ENCODE results near the gene MT1E. TPM values are rescaled to one million over a fixed set of nuclear protein-coding genes. Genes with fewer than 3 reads are reported as not detected.

MT1E gene
- total and polyA plus RNA-seq, 2 of the 13 experiments (the other 11 are each of a cell fraction or from before 2014, with no cell fraction given) = 110 to 1,072 TPM

DNA sequence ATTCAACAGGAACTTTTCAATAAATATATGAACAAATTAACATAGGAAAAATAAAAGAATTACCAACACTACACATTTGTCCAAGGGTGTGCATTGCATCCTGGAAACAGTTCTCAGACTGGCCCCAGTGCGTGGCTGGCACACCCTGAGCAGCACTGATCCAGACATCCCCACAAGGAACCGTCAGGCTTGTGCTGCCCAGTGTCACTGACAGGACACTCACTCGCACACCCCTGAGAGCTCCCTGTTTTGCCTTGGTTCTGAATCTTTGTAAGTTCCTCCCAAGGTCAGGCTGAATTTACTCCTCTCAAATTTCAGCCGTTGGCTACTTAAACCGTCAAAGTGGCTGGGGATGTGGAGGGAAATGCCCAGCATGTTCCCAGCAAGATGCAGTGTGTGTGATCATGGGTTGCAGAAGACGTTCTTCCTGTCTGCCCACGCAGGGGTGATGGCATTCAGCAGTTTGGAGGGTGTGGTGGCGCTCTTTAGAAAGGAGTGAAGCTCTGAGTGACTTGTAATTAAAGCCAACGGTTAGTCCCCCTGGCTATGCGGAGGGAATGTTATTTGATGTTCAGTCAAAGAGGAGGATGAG lies 15.5 kb upstream of the MT1E start (continued):
- TF ChIP-seq, protein P1, sequence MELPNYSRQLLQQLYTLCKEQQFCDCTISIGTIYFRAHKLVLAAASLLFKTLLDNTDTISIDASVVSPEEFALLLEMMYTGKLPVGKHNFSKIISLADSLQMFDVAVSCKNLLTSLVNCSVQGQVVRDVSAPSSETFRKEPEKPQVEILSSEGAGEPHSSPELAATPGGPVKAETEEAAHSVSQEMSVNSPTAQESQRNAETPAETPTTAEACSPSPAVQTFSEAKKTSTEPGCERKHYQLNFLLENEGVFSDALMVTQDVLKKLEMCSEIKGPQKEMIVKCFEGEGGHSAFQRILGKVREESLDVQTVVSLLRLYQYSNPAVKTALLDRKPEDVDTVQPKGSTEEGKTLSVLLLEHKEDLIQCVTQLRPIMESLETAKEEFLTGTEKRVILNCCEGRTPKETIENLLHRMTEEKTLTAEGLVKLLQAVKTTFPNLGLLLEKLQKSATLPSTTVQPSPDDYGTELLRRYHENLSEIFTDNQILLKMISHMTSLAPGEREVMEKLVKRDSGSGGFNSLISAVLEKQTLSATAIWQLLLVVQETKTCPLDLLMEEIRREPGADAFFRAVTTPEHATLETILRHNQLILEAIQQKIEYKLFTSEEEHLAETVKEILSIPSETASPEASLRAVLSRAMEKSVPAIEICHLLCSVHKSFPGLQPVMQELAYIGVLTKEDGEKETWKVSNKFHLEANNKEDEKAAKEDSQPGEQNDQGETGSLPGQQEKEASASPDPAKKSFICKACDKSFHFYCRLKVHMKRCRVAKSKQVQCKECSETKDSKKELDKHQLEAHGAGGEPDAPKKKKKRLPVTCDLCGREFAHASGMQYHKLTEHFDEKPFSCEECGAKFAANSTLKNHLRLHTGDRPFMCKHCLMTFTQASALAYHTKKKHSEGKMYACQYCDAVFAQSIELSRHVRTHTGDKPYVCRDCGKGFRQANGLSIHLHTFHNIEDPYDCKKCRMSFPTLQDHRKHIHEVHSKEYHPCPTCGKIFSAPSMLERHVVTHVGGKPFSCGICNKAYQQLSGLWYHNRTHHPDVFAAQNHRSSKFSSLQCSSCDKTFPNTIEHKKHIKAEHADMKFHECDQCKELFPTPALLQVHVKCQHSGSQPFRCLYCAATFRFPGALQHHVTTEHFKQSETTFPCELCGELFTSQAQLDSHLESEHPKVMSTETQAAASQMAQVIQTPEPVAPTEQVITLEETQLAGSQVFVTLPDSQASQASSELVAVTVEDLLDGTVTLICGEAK (IDR thresholded peaks at IDR 0.05) = no peak
- TF ChIP-seq, protein P1 (CRISPR knock-in tag; IDR thresholded peaks at IDR 0.05) = 0 out of 2 replicates have a peak, but pooled peaks have one; percentile 18
- TF ChIP-seq, protein P2, sequence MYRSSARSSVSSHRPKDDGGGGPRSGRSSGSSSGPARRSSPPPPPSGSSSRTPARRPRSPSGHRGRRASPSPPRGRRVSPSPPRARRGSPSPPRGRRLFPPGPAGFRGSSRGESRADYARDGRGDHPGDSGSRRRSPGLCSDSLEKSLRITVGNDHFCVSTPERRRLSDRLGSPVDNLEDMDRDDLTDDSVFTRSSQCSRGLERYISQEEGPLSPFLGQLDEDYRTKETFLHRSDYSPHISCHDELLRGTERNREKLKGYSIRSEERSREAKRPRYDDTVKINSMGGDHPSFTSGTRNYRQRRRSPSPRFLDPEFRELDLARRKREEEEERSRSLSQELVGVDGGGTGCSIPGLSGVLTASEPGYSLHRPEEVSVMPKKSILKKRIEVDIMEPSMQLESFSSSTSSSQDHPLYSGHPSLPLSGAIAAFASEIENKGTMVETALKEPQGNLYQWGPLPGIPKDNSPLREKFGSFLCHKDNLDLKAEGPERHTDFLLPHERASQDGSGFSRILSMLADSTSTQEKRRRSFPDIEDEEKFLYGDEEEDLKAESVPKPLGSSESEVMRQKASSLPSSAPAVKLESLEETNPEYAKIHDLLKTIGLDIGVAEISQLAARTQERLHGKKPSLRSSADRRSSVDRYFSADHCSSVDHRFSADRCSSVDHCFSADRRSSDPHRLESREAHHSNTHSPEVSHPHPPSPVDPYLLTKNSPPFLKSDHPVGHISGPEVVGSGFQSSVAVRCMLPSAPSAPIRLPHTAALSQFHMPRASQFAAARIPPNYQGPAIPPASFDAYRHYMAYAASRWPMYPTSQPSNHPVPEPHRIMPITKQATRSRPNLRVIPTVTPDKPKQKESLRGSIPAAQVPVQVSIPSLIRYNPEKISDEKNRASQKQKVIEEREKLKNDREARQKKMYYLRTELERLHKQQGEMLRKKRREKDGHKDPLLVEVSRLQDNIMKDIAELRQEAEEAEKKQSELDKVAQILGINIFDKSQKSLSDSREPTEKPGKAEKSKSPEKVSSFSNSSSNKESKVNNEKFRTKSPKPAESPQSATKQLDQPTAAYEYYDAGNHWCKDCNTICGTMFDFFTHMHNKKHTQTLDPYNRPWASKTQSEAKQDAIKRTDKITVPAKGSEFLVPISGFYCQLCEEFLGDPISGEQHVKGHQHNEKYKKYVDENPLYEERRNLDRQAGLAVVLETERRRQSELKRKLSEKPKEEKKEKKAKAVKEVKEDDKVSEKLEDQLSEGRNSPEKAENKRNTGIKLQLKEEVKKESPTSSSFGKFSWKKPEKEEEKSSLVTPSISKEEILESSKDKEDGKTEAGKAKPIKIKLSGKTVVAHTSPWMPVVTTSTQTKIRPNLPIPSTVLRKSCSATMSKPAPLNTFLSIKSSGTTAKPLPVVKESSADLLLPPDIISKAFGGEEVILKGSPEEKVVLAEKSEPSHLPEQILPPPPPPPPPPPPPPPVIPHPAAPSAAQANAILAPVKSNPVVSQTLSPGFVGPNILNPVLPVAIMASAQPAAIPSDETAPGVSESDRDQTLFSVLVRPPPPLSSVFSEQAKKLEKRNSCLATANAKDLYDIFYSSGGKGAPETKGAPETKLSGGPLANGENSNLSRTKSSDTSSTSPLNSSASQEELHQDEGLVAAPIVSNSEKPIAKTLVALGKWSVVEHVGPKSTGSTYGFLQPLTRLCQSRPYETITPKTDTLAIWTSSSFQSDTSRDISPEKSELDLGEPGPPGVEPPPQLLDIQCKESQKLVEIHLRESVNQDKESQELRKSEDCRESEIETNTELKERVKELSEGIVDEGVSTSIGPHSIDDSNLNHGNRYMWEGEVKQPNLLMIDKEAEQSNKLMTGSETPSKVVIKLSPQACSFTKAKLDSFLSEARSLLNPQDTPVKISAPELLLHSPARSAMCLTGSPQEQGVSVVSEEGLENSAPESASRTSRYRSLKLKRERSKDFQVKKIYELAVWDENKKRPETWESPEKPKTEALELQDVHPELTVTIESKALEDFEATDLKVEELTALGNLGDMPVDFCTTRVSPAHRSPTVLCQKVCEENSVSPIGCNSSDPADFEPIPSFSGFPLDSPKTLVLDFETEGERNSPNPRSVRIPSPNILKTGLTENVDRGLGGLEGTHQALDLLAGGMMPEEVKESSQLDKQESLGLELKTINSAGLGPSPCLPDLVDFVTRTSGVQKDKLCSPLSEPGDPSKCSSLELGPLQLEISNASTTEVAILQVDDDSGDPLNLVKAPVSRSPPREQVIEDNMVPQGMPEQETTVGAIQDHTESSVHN (CRISPR knock-in tag; IDR thresholded peaks at IDR 0.05) = 0 out of 2 replicates have a peak, but pooled peaks have one; percentile 17
- no peak for TF ChIP-seq NFKB2 (CRISPR knock-in tag; IDR thresholded peaks at IDR 0.05; ENCODE audit: borderline replicate concordance)
- TF ChIP-seq BORCS8-MEF2B (CRISPR knock-in tag; IDR thresholded peaks at IDR 0.05) = no peak
- TF ChIP-seq POLR2AphosphoS2 (IDR thresholded peaks at IDR 0.05; ENCODE audit: low read depth, low read length) = no peak
- TF ChIP-seq SSRP1 (CRISPR knock-in tag; IDR thresholded peaks at IDR 0.05) = 0 out of 2 replicates have a peak, but pooled peaks have one; percentile 26
- no peak for TF ChIP-seq KLF13 (CRISPR knock-in tag; IDR thresholded peaks at IDR 0.05)
- no peak for TF ChIP-seq ZBTB7A (CRISPR knock-in tag; IDR thresholded peaks at IDR 0.05)
- TF ChIP-seq, protein P3, sequence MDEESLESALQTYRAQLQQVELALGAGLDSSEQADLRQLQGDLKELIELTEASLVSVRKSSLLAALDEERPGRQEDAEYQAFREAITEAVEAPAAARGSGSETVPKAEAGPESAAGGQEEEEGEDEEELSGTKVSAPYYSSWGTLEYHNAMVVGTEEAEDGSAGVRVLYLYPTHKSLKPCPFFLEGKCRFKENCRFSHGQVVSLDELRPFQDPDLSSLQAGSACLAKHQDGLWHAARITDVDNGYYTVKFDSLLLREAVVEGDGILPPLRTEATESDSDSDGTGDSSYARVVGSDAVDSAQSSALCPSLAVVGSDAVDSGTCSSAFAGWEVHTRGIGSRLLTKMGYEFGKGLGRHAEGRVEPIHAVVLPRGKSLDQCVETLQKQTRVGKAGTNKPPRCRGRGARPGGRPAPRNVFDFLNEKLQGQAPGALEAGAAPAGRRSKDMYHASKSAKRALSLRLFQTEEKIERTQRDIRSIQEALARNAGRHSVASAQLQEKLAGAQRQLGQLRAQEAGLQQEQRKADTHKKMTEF (CRISPR knock-in tag; IDR thresholded peaks at IDR 0.05) = 0 out of 2 replicates have a peak, but pooled peaks have one; percentile 37

Data from HepG2 (cell line).